GM21786 (cell line): ENCODE results near the gene HOXC12.

ENCODE experiments used
- ATAC-seq: cut with Tn5 transposase; IDR thresholded peaks from one replicate; pipeline ENCODE4 v1.9.1; 2021; ENCODE audit not compliant: unreplicated experiment

The HOXC12 gene

GRCh38 chr12:53995002-53995377 lies 40.3 kb downstream of the HOXC12 start:
- no peak for ATAC-seq

DNA sequence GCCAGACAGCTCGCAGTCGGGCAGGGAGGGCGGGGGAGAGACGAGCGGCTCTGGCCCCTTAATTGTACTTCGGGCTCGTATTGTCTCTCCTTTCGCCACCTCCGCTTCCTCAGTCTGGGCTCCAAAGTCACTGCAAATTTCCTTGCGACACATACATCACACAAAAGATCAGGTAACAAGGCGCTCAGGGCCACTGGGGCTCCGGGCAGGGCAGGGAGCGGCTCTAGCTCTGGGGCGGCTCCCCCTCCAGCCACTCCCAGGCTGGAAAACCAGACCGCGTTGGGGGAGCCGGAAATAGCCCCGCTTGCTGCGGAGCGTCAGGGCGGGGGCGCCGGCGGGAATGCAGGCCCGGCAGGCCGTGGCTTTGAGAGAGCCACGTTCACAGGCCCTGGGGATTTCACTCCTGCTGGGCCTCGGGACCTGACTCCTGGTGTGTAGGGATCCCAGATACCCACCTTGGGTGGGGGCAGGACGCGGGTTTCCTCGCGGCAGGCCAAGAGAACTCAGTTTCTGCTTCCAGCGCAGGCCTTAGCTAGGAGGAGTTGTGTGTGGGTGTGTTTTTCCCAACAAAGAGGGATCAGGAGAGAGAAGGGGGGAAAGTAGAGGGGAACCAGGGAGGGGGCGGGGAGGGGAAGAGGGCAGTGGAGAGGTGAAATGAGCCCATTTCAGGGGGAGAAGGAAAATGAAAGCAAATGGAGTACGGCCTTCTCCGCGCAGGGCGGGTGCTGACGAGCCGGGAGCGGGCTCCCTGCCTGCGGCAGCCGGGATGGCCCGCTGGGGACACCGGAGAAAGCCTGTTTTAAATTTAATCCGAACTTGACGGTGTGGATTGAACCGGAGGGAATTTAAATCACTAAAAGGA lies 40.9 kb downstream of the HOXC12 start:
- no peak for ATAC-seq

DNA sequence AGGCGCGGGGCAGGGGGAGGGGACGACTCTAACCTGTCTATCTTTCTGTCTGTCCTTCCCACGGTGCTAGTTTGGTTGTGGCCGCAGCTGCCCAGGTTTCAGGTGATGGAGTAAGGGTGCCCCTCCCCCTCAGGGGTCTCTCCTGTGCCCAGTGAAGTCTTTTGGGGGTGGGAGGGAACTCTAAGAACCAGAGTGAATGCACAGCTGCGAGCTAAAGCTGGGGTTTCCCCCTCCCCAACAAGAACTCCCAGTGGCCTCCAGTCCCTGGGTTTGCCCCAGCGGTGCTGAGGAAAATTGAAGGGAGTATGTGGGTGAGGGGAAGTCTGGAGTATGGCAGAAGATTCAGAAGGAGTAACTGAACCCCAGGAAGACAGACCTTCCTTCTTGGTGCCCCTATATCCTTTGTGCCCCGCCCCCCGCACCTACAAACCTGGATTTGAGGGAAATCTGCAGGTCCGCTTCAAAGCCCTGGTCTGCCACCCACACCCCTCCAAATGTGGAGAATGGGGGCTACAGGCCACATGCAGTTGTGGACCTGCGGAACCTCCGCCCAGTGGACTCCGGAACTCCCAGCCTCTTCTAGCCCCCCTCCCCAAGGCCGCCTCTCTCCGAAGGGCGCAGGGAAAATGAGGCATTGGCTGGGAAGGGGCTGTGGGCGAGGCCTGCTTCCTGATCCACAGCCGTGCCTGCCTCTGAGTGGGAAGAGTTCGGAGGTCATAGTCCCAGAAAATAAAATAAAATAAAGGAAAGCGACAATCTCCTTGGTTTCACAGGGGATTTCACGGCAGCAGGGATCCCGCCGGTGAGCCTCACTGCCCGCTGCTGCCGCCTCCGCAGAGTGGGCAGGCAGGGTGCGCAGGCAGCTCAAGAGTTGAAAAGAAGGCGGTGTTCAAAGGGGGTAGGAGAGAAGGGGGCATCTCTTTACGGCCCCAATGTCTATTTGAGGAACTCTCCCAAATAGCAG lies 41.8 kb downstream of the HOXC12 start:
- ATAC-seq, result no peak

GRCh38 chr12:53997204-53998109 lies 42.8 kb downstream of the HOXC12 start:
- no peak for ATAC-seq

DNA sequence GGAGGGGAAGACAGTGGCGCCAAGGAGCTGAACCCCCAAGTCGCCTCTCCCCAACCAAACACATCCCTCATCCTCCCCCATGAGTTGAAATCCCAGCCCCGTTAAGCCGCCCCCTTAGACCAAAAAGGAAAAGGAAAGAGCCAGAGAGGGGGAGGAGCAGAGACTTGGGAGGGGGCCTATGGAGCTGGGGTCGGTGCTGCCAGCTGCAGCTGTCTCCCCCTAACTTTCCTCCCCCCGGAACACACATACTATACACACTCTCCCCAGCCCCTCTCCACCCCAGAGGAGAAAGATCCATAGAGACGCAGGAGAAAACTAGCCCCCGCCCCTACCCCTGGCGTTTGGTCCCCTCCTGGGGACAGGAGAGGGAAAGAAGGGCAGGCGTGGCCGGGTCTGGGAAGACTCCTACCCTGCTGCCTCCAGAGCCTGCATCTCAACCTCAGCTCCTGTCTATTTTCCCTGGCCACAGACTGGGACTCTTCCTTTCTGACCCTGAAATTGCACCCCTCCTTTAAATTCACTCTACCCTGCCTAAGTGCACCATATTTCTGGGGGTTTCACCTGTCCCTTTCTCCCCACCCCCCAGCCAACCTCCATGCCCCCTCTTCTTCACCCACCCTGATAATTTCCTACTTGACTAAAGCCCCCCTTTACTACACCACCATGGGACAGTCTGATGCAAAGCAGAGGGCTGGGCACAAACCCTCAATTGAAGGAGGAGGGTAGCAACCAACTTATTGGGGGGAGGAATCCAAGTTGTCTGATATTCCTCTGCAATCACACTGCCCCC lies 43.6 kb downstream of the HOXC12 start:
- ATAC-seq, result no peak

- no peak for ATAC-seq
Measured at GRCh38 chr12:53998900-53999236, 44.2 kb downstream of the HOXC12 start.

GRCh38 chr12:53999559-54000115 lies 44.9 kb downstream of the HOXC12 start:
- no peak for ATAC-seq

DNA sequence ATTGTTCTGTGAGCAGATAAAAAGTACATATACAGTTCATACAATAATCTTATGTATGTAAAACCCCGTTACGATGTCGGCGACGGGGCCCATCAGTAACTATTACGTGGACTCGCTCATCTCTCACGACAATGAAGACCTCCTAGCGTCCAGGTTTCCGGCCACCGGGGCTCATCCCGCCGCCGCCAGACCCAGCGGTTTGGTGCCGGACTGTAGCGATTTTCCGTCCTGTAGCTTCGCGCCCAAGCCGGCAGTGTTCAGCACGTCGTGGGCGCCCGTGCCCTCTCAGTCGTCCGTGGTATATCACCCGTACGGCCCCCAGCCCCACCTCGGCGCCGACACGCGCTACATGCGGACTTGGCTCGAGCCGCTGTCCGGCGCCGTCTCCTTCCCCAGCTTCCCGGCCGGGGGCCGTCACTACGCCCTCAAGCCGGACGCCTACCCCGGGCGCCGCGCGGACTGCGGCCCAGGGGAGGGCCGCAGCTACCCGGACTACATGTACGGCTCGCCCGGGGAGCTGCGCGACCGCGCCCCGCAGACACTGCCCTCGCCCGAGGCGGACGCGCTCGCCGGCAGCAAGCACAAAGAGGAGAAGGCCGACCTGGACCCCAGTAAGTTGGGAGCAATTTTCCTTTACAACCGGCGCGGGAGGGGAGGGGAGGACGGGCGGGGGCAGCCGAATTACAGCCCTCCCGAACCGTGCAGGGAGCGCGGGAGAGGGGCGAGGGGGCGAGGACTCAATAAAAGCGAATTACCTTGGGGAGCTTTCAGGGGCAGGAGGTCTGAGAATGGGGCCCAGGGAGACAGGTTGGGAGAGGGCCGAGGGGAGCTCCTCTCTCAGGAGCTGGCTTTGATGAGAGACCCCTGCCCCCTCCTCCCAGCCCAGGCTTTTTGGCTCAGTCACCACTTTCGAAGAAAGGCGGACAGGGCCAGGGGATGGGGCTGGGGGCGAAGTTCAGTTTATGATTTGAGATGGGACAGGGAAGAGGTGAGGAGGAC lies 45.7 kb downstream of the HOXC12 start, which contains the start of gene HOXC9:
Gene HOXC9, plus strand, starts transcription at position 46 of the 999 bp plus-strand sequence. Its CDS starts 28 bp downstream, at position 74.
- no peak for ATAC-seq

DNA sequence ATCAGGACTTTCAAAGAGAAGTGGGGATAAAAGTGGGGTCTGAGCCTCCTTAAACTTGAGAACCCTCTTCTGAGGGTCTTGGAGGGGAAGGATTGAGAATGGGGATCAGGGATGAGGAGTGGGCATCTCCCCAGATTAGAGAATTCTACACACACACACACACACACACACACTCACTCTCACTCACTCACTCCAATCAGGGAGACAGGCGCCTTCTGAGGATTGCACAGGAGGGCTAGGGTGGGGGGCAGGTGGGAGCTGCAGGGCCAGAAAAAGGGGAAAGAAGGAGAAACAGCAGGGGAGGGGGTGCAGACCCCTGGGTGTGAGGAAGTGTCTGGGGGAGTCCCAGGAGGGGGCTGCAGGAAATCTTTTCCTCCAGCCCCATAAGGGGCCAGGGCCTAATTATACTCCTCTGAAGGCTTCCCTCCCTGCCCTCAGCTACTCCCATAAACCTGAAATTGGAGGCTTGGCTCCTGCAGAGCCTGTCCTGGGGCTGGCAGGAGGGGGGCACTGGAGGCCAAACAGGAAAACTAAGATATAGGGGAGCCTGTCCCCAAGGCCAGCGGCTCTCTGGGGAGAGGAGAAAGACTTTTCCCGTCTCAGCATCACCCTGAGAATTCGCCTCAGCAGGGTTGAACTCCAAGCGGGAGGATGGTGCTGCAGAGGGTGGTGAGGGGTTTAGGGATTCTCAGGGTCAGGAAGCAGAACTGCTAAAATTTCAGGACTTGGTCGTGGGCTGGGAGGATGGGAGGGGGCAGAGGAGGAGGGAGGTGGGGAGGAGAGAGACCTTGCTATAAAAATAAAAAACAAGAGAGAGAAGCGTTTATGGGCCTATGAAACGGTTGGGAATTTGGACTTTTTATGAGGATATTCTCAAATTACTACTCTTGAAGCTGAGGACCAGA lies 46.8 kb downstream of the HOXC12 start:
- no peak for ATAC-seq

DNA sequence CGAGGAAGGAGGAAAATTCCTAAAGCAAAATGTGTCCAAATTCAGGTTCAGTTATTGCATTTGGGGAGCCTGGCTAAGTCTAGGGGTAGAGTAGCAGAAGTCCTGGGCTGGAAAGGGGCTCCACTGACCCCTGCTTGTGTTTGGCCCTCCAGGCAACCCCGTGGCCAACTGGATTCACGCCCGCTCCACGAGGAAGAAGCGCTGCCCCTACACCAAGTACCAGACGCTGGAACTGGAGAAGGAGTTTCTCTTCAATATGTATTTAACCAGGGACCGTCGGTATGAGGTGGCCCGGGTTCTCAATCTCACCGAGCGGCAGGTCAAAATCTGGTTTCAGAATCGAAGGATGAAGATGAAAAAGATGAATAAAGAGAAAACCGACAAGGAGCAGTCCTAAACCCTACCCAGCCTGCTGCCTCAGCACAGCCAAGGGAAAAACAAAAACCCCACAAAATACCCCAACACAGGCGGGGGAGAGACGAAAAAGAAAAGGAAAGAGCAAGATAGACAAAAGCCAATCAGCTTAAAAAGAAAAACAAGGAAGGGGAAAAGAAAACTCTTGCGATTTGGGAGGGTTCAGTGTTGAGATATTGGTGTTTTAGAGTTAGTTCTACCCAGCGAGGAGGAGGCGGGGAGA lies 47.7 kb downstream of the HOXC12 start:
- no peak for ATAC-seq

DNA sequence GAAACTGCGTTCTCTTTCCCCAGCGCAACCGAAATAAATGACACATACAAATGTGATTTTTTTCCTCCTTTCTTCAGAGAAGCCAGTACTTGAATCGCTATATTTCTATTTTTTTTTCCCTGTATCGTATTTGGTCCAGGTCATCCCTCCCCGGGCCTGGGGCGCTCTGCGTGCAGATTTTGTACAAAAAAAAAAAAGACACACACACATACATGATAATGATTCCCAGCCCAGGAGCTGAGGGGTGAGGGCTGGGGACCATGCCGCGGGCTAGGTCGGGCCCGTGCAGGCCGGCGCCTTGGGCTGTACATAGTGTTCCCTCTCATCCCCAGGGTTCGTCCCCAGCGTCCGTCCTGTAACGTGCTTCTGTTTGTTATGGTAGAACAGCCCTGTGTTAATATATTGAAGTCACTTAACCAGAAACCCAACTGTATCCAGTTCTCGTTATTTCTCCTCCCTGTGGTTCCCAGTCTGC lies 48.2 kb downstream of the HOXC12 start:
- no peak for ATAC-seq

DNA sequence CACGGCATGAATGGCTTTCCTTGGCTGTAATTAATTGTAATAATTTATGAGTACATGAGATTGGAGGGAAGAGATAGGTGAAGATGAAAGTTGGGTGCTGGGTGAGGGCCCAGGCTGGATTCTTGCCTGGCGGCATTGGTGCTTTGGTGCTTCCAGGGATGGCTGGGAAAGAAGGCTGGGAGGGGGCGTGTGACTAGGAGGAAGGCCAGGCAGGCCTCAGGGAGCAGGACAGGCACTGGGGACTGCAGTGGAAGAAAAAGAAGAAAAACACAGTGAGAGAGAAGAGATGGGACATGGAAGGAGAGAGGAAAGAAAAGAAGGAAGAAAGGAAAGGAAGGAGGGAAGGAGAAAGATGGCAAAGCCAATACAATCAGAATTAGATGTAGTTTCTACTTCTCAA lies 48.9 kb downstream of the HOXC12 start:
- ATAC-seq, result no peak

- ATAC-seq, result no peak
Measured at GRCh38 chr12:54004063-54004840, 49.5 kb downstream of the HOXC12 start.

DNA sequence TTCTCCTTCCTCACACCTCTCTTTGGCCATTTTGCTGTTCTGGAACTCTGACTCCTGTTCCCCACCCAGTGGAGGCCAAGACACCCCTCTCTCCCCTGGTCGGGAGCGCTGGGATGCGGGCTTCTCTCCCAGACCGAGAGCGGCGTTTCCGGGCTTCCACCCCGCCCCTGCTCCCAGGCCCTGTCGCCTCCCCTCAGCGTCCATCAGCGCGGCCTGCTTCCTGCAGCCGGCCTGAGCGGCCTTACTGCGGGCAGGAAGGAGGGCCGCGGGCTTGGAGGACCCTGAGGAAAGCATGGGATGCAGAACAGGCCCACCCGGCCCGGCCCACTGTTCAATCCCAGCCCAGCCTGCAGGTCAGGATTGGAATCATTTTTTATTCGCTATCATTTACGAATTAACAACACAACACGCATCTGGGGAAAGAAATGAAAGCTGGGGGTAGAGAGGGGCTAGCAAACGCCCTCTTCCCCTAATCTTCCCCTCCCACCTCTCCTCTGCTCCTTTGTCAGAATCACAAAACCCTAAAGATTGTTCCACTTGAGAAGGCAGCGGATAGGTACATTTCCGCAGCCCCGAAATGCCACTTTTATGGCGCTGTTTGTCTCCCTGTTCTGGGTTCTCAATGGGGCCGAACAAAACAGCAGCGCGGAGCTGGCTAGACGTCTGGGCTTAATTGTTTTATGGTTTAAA lies 50.3 kb downstream of the HOXC12 start:
- no peak for ATAC-seq

DNA sequence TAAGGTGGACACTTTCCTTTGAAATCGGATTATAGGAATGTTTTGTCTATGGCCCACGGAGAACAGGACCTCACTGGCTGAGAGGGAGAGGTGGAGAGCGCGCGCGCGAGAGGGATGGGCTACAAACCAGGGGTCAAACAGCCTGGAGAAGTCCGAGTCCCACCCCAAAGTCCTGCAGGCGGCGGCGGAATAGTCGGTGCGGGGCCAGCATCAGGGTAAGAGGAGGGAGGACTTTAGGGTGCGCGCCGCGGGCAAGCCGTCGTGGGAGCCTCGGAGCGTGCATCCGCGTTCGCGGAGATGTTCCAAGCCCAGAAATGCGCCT lies 50.8 kb downstream of the HOXC12 start:
- ATAC-seq, result no peak
